ENCODE measurements around the gene CPA2.
"Not testable (repeated sequence)": the region's sequence is repeated elsewhere in the genome, so short reads cannot be mapped to it uniquely, and the experiment has no call there.

CPA2 gene

GRCh38 chr7:130319541-130319940 lies 52.9 kb downstream of the CPA2 start:
- no peak overlapping the region for H3K9ac ChIP-seq (ENCODE audit: low read length)

GRCh38 chr7:130321542-130322229 lies 55.0 kb downstream of the CPA2 start:
- H3K9me3 ChIP-seq (ENCODE audit: control insufficient read depth, insufficient read depth, low read depth, low read length); H3K9ac ChIP-seq (ENCODE audit: low read length); H3K27ac ChIP-seq (ENCODE audit: low read depth, low read length); H3K27me3 ChIP-seq (ENCODE audit: control insufficient read depth, insufficient read depth, low read length); H3K36me3 ChIP-seq (ENCODE audit: control insufficient read depth, insufficient read depth, low read length); H3K4me3 ChIP-seq (ENCODE audit: low read depth, low read length): not testable (repeated sequence)
- H3K4me1 ChIP-seq (ENCODE audit: control insufficient read depth, insufficient read depth, low read length): peaks cover 14% of the 10 kb centered on the region; the same call in 1 of the 2 replicates

More at GRCh38 chr7:130319541-130319940, 52.9 kb downstream of the CPA2 start:
- H3K4me3 ChIP-seq (ENCODE audit: low read depth, low read length): no peak overlapping the region
- peaks cover 10% of the 10 kb centered on the region; the same call in 1 of the 2 replicates for H3K4me1 ChIP-seq (ENCODE audit: control insufficient read depth, insufficient read depth, low read length)
- no peaks in the 10 kb centered on the region for H3K9me3 ChIP-seq (ENCODE audit: control insufficient read depth, insufficient read depth, low read depth, low read length)
- H3K27me3 ChIP-seq (ENCODE audit: control insufficient read depth, insufficient read depth, low read length): no peaks in the 10 kb centered on the region
- H3K27ac ChIP-seq (ENCODE audit: low read depth, low read length): no peak overlapping the region
- H3K36me3 ChIP-seq (ENCODE audit: control insufficient read depth, insufficient read depth, low read length): no peaks in the 10 kb centered on the region

- H3K27me3 ChIP-seq (ENCODE audit: control insufficient read depth, insufficient read depth, low read length): no peaks in the 10 kb centered on the region
- H3K27ac ChIP-seq (ENCODE audit: low read depth, low read length): no peak overlapping the region
- H3K9ac ChIP-seq (ENCODE audit: low read length): no peak overlapping the region
- H3K9me3 ChIP-seq (ENCODE audit: control insufficient read depth, insufficient read depth, low read depth, low read length): no peaks in the 10 kb centered on the region
- H3K36me3 ChIP-seq (ENCODE audit: control insufficient read depth, insufficient read depth, low read length): no peaks in the 10 kb centered on the region
- H3K4me3 ChIP-seq (ENCODE audit: low read depth, low read length): no peak overlapping the region
- H3K4me1 ChIP-seq (ENCODE audit: control insufficient read depth, insufficient read depth, low read length): peaks cover 14% of the 10 kb centered on the region; the same call in 1 of the 2 replicates
These were observed 56.0 kb downstream of the CPA2 start for GRCh38 chr7:130322615-130323014.

- no peak overlapping the region for H3K27ac ChIP-seq (ENCODE audit: low read depth, low read length)
- H3K9ac ChIP-seq (ENCODE audit: low read length): no peak overlapping the region
- no peaks in the 10 kb centered on the region for H3K9me3 ChIP-seq (ENCODE audit: control insufficient read depth, insufficient read depth, low read depth, low read length)
- peaks cover 14% of the 10 kb centered on the region; the same call in 1 of the 2 replicates for H3K4me1 ChIP-seq (ENCODE audit: control insufficient read depth, insufficient read depth, low read length)
- no peaks in the 10 kb centered on the region for H3K27me3 ChIP-seq (ENCODE audit: control insufficient read depth, insufficient read depth, low read length)
- H3K36me3 ChIP-seq (ENCODE audit: control insufficient read depth, insufficient read depth, low read length): no peaks in the 10 kb centered on the region
- no peak overlapping the region for H3K4me3 ChIP-seq (ENCODE audit: low read depth, low read length)
These were observed 57.8 kb downstream of the CPA2 start for GRCh38 chr7:130324306-130324943.

- H3K27ac ChIP-seq (ENCODE audit: low read depth, low read length): no peak overlapping the region
- H3K4me1 ChIP-seq (ENCODE audit: control insufficient read depth, insufficient read depth, low read length): peaks cover 8% of the 10 kb centered on the region; the same call in 1 of the 2 replicates
- H3K9me3 ChIP-seq (ENCODE audit: control insufficient read depth, insufficient read depth, low read depth, low read length): no peaks in the 10 kb centered on the region
- H3K4me3 ChIP-seq (ENCODE audit: low read depth, low read length): no peak overlapping the region
- no peaks in the 10 kb centered on the region for H3K27me3 ChIP-seq (ENCODE audit: control insufficient read depth, insufficient read depth, low read length)
- no peak overlapping the region for H3K9ac ChIP-seq (ENCODE audit: low read length)
- H3K36me3 ChIP-seq (ENCODE audit: control insufficient read depth, insufficient read depth, low read length): no peaks in the 10 kb centered on the region
These were observed 63.0 kb downstream of the CPA2 start for GRCh38 chr7:130329681-130330080.

- H3K9me3 ChIP-seq (ENCODE audit: control insufficient read depth, insufficient read depth, low read depth, low read length): no peaks in the 10 kb centered on the region
- no peak overlapping the region for H3K27ac ChIP-seq (ENCODE audit: low read depth, low read length)
- peaks cover 6% of the 10 kb centered on the region; the same call in 1 of the 2 replicates for H3K4me1 ChIP-seq (ENCODE audit: control insufficient read depth, insufficient read depth, low read length)
- H3K27me3 ChIP-seq (ENCODE audit: control insufficient read depth, insufficient read depth, low read length): no peaks in the 10 kb centered on the region
- H3K4me3 ChIP-seq (ENCODE audit: low read depth, low read length): no peak overlapping the region
- no peaks in the 10 kb centered on the region for H3K36me3 ChIP-seq (ENCODE audit: control insufficient read depth, insufficient read depth, low read length)
- no peak overlapping the region for H3K9ac ChIP-seq (ENCODE audit: low read length)
These were observed 65.8 kb downstream of the CPA2 start for GRCh38 chr7:130332259-130333053.

- Histone ChIP-seq H3K36me3 (ENCODE audit: control insufficient read depth, insufficient read depth, low read length) (no peaks in the 10 kb centered on the region), H3K9me3 (ENCODE audit: control insufficient read depth, insufficient read depth, low read depth, low read length) (no peaks in the 10 kb centered on the region), H3K4me3 (ENCODE audit: low read depth, low read length) (no peak overlapping the region), H3K27me3 (ENCODE audit: control insufficient read depth, insufficient read depth, low read length) (no peaks in the 10 kb centered on the region), H3K4me1 (ENCODE audit: control insufficient read depth, insufficient read depth, low read length) (peaks cover 19% of the 10 kb centered on the region), H3K9ac (ENCODE audit: low read length) (no peak overlapping the region), H3K27ac (ENCODE audit: low read depth, low read length) (no peak overlapping the region)
These were observed 67.2 kb downstream of the CPA2 start for GRCh38 chr7:130333832-130334231.

GRCh38 chr7:130334274-130334673 lies 67.6 kb downstream of the CPA2 start:
- Histone ChIP-seq H3K27ac (ENCODE audit: low read depth, low read length) (no peak overlapping the region), H3K27me3 (ENCODE audit: control insufficient read depth, insufficient read depth, low read length) (no peaks in the 10 kb centered on the region), H3K4me3 (ENCODE audit: low read depth, low read length) (no peak overlapping the region), H3K4me1 (ENCODE audit: control insufficient read depth, insufficient read depth, low read length) (peaks cover 19% of the 10 kb centered on the region), H3K36me3 (ENCODE audit: control insufficient read depth, insufficient read depth, low read length) (no peaks in the 10 kb centered on the region), H3K9me3 (ENCODE audit: control insufficient read depth, insufficient read depth, low read depth, low read length) (no peaks in the 10 kb centered on the region), H3K9ac (ENCODE audit: low read length) (no peak overlapping the region)

- no peaks in the 10 kb centered on the region for H3K9me3 ChIP-seq (ENCODE audit: control insufficient read depth, insufficient read depth, low read depth, low read length)
- peaks cover 14% of the 10 kb centered on the region for H3K4me1 ChIP-seq (ENCODE audit: control insufficient read depth, insufficient read depth, low read length)
- H3K36me3 ChIP-seq (ENCODE audit: control insufficient read depth, insufficient read depth, low read length): no peaks in the 10 kb centered on the region
- H3K27me3 ChIP-seq (ENCODE audit: control insufficient read depth, insufficient read depth, low read length): no peaks in the 10 kb centered on the region
- H3K9ac ChIP-seq (ENCODE audit: low read length): no peak overlapping the region
- no peak overlapping the region for H3K4me3 ChIP-seq (ENCODE audit: low read depth, low read length)
- no peak overlapping the region for H3K27ac ChIP-seq (ENCODE audit: low read depth, low read length)
These were observed 70.8 kb downstream of the CPA2 start for GRCh38 chr7:130337410-130337971.

GRCh38 chr7:130338233-130338632 lies 71.6 kb downstream of the CPA2 start:
- Histone ChIP-seq H3K4me1 (ENCODE audit: control insufficient read depth, insufficient read depth, low read length) (peaks cover 14% of the 10 kb centered on the region), H3K27me3 (ENCODE audit: control insufficient read depth, insufficient read depth, low read length) (no peaks in the 10 kb centered on the region), H3K9ac (ENCODE audit: low read length) (no peak overlapping the region), H3K4me3 (ENCODE audit: low read depth, low read length) (no peak overlapping the region), H3K27ac (ENCODE audit: low read depth, low read length) (no peak overlapping the region), H3K36me3 (ENCODE audit: control insufficient read depth, insufficient read depth, low read length) (no peaks in the 10 kb centered on the region), H3K9me3 (ENCODE audit: control insufficient read depth, insufficient read depth, low read depth, low read length) (no peaks in the 10 kb centered on the region)
